Measurements from ENCODE around the gene MMP28. TPM values are rescaled to one million over a fixed set of nuclear protein-coding genes. Genes with fewer than 3 reads are reported as not detected.

Gene MMP28
- total RNA-seq, 3 donors from 2014 or later = 5.6 to 25.6 (median 12.3) TPM

- Histone ChIP-seq H3K36me3 (no peaks in the 10 kb centered on the region), H3K27ac (no peak overlapping the region), H3K9me3 (no peaks in the 10 kb centered on the region), H3K4me3 (no peak overlapping the region), H3K27me3 (no peaks in the 10 kb centered on the region), H3K4me1 (no peaks in the 10 kb centered on the region)
- TF ChIP-seq POLR2AphosphoS5 (IDR thresholded peaks at IDR 0.05) (no peak), POLR2A (IDR thresholded peaks at IDR 0.05) (no peak)
- intact Hi-C loops (cut with DNase I; ENCODE audit: low total_unique reads) = loop anchor here (5.0 kb wide), 1 partner anchor 41 kb away; the partner anchor contains the start of gene TAF15
- no peak for DNase-seq (ENCODE audit: low spot score in 2 of 2)
Observed at GRCh38 chr17:35766489-35766877, 29.0 kb downstream of the MMP28 start.

- no peak for DNase-seq (ENCODE audit: low spot score in 2 of 2)
- Histone ChIP-seq H3K4me1 (no peaks in the 10 kb centered on the region), H3K27me3 (no peaks in the 10 kb centered on the region), H3K36me3 (no peaks in the 10 kb centered on the region), H3K9me3 (no peaks in the 10 kb centered on the region), H3K4me3 (no peak overlapping the region), H3K27ac (no peak overlapping the region)
- TF ChIP-seq POLR2A (IDR thresholded peaks at IDR 0.05) (no peak), CTCF (IDR thresholded peaks at IDR 0.05) (no peak), POLR2AphosphoS5 (IDR thresholded peaks at IDR 0.05) (no peak)
- intact Hi-C loops (cut with DNase I; ENCODE audit: low total_unique reads) = loop anchor here (5.0 kb wide), 1 partner anchor 41 kb away; the partner anchor contains the start of gene TAF15
Observed at GRCh38 chr17:35765756-35766488, 29.5 kb downstream of the MMP28 start.

GRCh38 chr17:35765086-35765710, 30.2 kb downstream of the MMP28 start:
- DNase-seq (ENCODE audit: low spot score in 2 of 2) = no peak
- H3K9me3 ChIP-seq = no peaks in the 10 kb centered on the region
- no peaks in the 10 kb centered on the region for H3K27me3 ChIP-seq
- no peak for TF ChIP-seq CTCF (IDR thresholded peaks at IDR 0.05)
- no peak for TF ChIP-seq POLR2A (IDR thresholded peaks at IDR 0.05)
- no peaks in the 10 kb centered on the region for H3K4me1 ChIP-seq
- intact Hi-C loops (cut with DNase I; ENCODE audit: low total_unique reads) = loop anchor here (5.0 kb wide), 1 partner anchor 42 kb away; the partner anchor contains the start of gene TAF15
- no peak overlapping the region for H3K27ac ChIP-seq
- no peaks in the 10 kb centered on the region for H3K36me3 ChIP-seq
- H3K4me3 ChIP-seq = no peak overlapping the region

- Histone ChIP-seq H3K4me3 (peak overlapping the region; percentile 37 to 64 (median 56)), H3K36me3 (no peaks in the 10 kb centered on the region), H3K27ac (no peak overlapping the region), H3K27me3 (no peaks in the 10 kb centered on the region), H3K9me3 (no peaks in the 10 kb centered on the region), H3K4me1 (no peaks in the 10 kb centered on the region)
- intact Hi-C loops (cut with DNase I; ENCODE audit: low total_unique reads) = no loop called here
- TF ChIP-seq CTCF (IDR thresholded peaks at IDR 0.05) (peak; percentile 80 to 97 (median 90)), POLR2AphosphoS5 (IDR thresholded peaks at IDR 0.05) (peak in 1 of 3 donors; percentile 41), POLR2A (IDR thresholded peaks at IDR 0.05) (no peak)
- DNase-seq (ENCODE audit: low spot score in 2 of 2) = peak; percentile 69 to 76
Observed at GRCh38 chr17:35764123-35764991, 31.1 kb downstream of the MMP28 start.

GRCh38 chr17:35763767-35764122, 31.7 kb downstream of the MMP28 start:
- Histone ChIP-seq H3K9me3 (no peaks in the 10 kb centered on the region), H3K27ac (no peak overlapping the region), H3K27me3 (no peaks in the 10 kb centered on the region), H3K4me1 (no peaks in the 10 kb centered on the region), H3K36me3 (no peaks in the 10 kb centered on the region), H3K4me3 (peak overlapping the region in 2 of 3 donors; percentile 56 to 64)
- no peak for TF ChIP-seq POLR2AphosphoS5 (IDR thresholded peaks at IDR 0.05)
- TF ChIP-seq POLR2A (IDR thresholded peaks at IDR 0.05) = no peak
- no peak for TF ChIP-seq CTCF (IDR thresholded peaks at IDR 0.05)
- intact Hi-C loops (cut with DNase I; ENCODE audit: low total_unique reads) = no loop called here
- no peak for DNase-seq (ENCODE audit: low spot score in 2 of 2)

All from breast epithelium (tissue), 4 donors.